Neuronal stem cell (in vitro differentiated cells): ENCODE results near the gene KIAA0753.

Experiments
- DNase-seq: peaks from one replicate; pipeline ENCODE4 v3.0.0-alpha.2; 2013; ENCODE audit warnings: low spot score
- H2AFZ ChIP-seq: one replicate; pipeline ENCODE4 v1.6.1; 2013; ENCODE audit warnings: mild to moderate bottlenecking, low read length, inconsistent platforms
- H2AK5ac ChIP-seq: 2 replicates; pipeline ENCODE4 v1.6.1; 2013; ENCODE audit warnings: low read depth, mild to moderate bottlenecking, inconsistent platforms, low read length, moderate library complexity, mixed read lengths
- H2BK120ac ChIP-seq: 2 replicates; pipeline ENCODE4 v1.6.1; 2013; ENCODE audit warnings: low read depth, mild to moderate bottlenecking, inconsistent platforms, low read length, moderate library complexity, mixed read lengths
- H2BK12ac ChIP-seq: one replicate; pipeline ENCODE4 v1.6.1; 2013; ENCODE audit warnings: low read length, inconsistent platforms
- H2BK15ac ChIP-seq: 2 replicates; pipeline ENCODE4 v1.6.1; 2013; ENCODE audit warnings: mild to moderate bottlenecking, low read length, inconsistent platforms, mixed read lengths
- H2BK5ac ChIP-seq: one replicate; pipeline ENCODE4 v1.6.1; 2013; ENCODE audit warnings: inconsistent platforms, mild to moderate bottlenecking, low read length, moderate library complexity
- H3K14ac ChIP-seq: one replicate; pipeline ENCODE4 v1.6.1; 2013; ENCODE audit warnings: low read length, inconsistent platforms
- H3K18ac ChIP-seq: 2 replicates; pipeline ENCODE4 v1.6.1; 2013; ENCODE audit warnings: low read length, inconsistent platforms
- H3K23ac ChIP-seq: 2 replicates; pipeline ENCODE4 v1.6.1; 2013; ENCODE audit warnings: low read depth, mild to moderate bottlenecking, mixed read lengths, low read length, inconsistent platforms; ENCODE audit not compliant: poor library complexity
- H3K27ac ChIP-seq: replicated peaks from 3 replicates; pipeline ENCODE4 v1.5.1; 2013; ENCODE audit warnings: low read length, inconsistent platforms
- H3K27me3 ChIP-seq, 3 experiments: 2 replicates each; pipeline ENCODE4 v1.6.1; 2013; ENCODE audit warnings: low read length in 3 of 3, mild to moderate bottlenecking in 2 of 3, inconsistent platforms in 1 of 3, low read depth in 1 of 3, mixed read lengths in 1 of 3, moderate library complexity in 1 of 3; ENCODE audit not compliant: control insufficient read depth in 3 of 3, insufficient read depth in 3 of 3
- H3K36me3 ChIP-seq, 2 donors: replicated peaks in 1 of 2; 2 replicates each; pipeline ENCODE4 v1.6.1; 2013; ENCODE audit warnings: low read length in 2 of 2; ENCODE audit not compliant: control insufficient read depth in 2 of 2, insufficient read depth in 2 of 2
- H3K4ac ChIP-seq: 2 replicates; pipeline ENCODE4 v1.6.1; 2013; ENCODE audit warnings: inconsistent platforms, mild to moderate bottlenecking, low read length, moderate library complexity
- H3K4me1 ChIP-seq, 2 donors: 1 replicate in 1 of 2; 2 replicates in 1 of 2; pipeline ENCODE4 v1.6.1; 2013; ENCODE audit warnings: low read length in 2 of 2, low read depth in 1 of 2; ENCODE audit not compliant: control insufficient read depth in 2 of 2, insufficient read depth in 1 of 2
- H3K4me2 ChIP-seq: one replicate; pipeline ENCODE4 v1.6.1; 2013; ENCODE audit warnings: mild to moderate bottlenecking, low read length, inconsistent platforms; ENCODE audit not compliant: insufficient read depth, poor library complexity, severe bottlenecking
- H3K4me3 ChIP-seq, 2 donors: 2 replicates each; pipeline ENCODE4 v1.5.1; 2013; ENCODE audit warnings: low read length in 2 of 2, mild to moderate bottlenecking in 2 of 2, inconsistent platforms in 1 of 2, moderate library complexity in 1 of 2
- H3K79me1 ChIP-seq: one replicate; pipeline ENCODE4 v1.6.1; 2013; ENCODE audit warnings: low read depth, mild to moderate bottlenecking, inconsistent platforms, low read length, moderate library complexity
- H3K9ac ChIP-seq: one replicate; pipeline ENCODE4 v1.6.1; 2013; ENCODE audit warnings: mild to moderate bottlenecking, low read depth, low read length, inconsistent platforms; ENCODE audit not compliant: poor library complexity
- H3K9me3 ChIP-seq, 2 donors: replicated peaks in 1 of 2; 2 replicates each; pipeline versions ENCODE3 to v1.6.1; 2013; ENCODE audit warnings: low read length in 2 of 2, mild to moderate bottlenecking in 2 of 2, inconsistent platforms in 1 of 2, low read depth in 1 of 2, mixed read lengths in 1 of 2, moderate library complexity in 1 of 2; ENCODE audit not compliant: control insufficient read depth in 2 of 2, insufficient read depth in 1 of 2
- H4K8ac ChIP-seq: one replicate; pipeline ENCODE4 v1.6.1; 2013; ENCODE audit warnings: low read depth, mild to moderate bottlenecking, inconsistent platforms, low read length, moderate library complexity
- H4K91ac ChIP-seq: one replicate; pipeline ENCODE4 v1.6.1; 2013; ENCODE audit warnings: low read length, low read depth, mild to moderate bottlenecking, inconsistent platforms; ENCODE audit not compliant: poor library complexity
- WGBS, 2 donors: extraction: QIAGEN DNeasy Blood & Tissue Kit; methylation state at CpG; one replicate each; pipeline ENCODE4 v1.1.7; 2013; ENCODE audit warnings: missing lambda C conversion rate in 2 of 2, mixed read lengths in 1 of 2; ENCODE audit not compliant: insufficient read length in 2 of 2, insufficient replicate concordance in 1 of 2; ENCODE audit errors: extremely low coverage in 2 of 2; 5-methylcytosine and 5-hydroxymethylcytosine counted together

KIAA0753 gene

DNA sequence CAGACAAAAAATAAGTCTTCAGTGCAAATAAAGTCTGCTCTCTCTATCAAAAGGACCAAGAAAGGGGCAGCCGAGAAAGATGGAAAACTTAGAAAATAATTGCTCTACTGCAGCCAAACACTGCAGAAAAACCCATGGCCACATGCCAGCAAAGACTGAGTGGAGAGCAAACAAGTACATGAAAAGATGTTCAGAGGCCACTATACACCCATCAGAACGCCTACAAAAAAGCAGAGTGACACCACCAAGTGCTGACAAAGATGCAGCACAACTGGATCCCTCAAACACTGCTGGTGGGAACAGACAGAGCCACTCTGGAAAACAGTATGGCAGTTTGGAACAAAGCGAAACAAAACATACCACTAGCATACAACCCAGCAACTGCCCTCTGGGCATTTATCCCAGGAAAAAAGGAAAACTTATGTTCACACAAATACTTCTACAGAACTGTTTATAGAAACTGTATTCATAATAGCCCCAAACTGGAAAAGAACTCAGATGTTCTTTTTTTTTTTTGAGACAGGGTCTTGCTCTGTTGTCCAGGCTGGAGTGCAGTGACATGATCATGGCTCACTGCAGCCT is 36.7 kb downstream of the KIAA0753 start:
- no peak overlapping the region for H2AFZ ChIP-seq
- no peak overlapping the region for H4K8ac ChIP-seq
- no peak overlapping the region for H2BK12ac ChIP-seq
- H2BK15ac ChIP-seq, result no peak overlapping the region
- H3K9ac ChIP-seq, result no peak overlapping the region
- H2AK5ac ChIP-seq, result no peak overlapping the region
- no peaks in the 10 kb centered on the region for H3K4me1 ChIP-seq
- no peak overlapping the region for H3K4me3 ChIP-seq
- H3K4ac ChIP-seq, result no peak overlapping the region
- H3K23ac ChIP-seq, result no peak overlapping the region
- H3K4me2 ChIP-seq, result no peak overlapping the region
- no peak overlapping the region for H3K18ac ChIP-seq
- no peak for DNase-seq
- no peak overlapping the region for H2BK5ac ChIP-seq
- no peaks in the 10 kb centered on the region for H3K9me3 ChIP-seq
- H4K91ac ChIP-seq, result no peak overlapping the region
- no peaks in the 10 kb centered on the region for H3K79me1 ChIP-seq
- H3K14ac ChIP-seq, result no peak overlapping the region
- WGBS, 2 donors, result no CpG with 5 or more reads among the region's 3 CpGs
- H3K27ac ChIP-seq, result no peak overlapping the region
- no peaks in the 10 kb centered on the region for H3K27me3 ChIP-seq
- peaks cover 19 to 100% of the 10 kb centered on the region in 2 donors for H3K36me3 ChIP-seq
- H2BK120ac ChIP-seq, result no peak overlapping the region

- Histone ChIP-seq H2BK12ac (no peak overlapping the region), H3K14ac (no peak overlapping the region), H3K4ac (no peak overlapping the region), H4K8ac (no peak overlapping the region), H2AK5ac (no peak overlapping the region), H3K27me3 (no peaks in the 10 kb centered on the region), H4K91ac (no peak overlapping the region), H2BK5ac (no peak overlapping the region), H3K18ac (no peak overlapping the region), H2BK120ac (no peak overlapping the region), H3K79me1 (no peaks in the 10 kb centered on the region), H3K36me3 (peaks cover 16 to 100% of the 10 kb centered on the region in 2 donors), H3K9ac (no peak overlapping the region), H3K4me2 (no peak overlapping the region), H3K23ac (no peak overlapping the region), H2AFZ (no peak overlapping the region), H3K9me3 (no peaks in the 10 kb centered on the region), H3K4me1 (no peaks in the 10 kb centered on the region), H2BK15ac (no peak overlapping the region), H3K27ac (no peak overlapping the region), H3K4me3 (no peak overlapping the region)
- DNase-seq, result no peak
- WGBS, 2 donors, result no CpG with 5 or more reads among the region's 2 CpGs
These were observed 38.4 kb downstream of the KIAA0753 start for GRCh38 chr17:6602141-6602540.

DNA sequence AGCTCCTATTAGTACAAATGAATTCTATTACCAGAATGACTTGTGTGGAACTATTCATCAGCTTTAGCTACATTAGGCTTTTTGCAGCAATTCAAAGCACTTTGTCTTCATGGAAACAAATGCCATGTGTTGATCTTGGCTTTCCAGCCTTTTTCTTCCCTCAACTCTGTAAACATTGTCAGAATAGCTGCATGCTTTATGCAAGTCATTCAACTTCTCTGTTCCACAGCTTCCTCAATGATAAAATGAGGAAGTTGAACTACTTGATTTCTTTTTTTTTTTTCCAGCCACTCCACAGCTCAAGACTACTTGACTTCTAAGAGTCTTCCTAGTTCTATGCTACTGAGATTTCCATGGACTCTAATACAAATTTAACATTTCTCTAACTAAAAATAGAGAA is 41.1 kb downstream of the KIAA0753 start:
- H3K4me1 ChIP-seq, result no peaks in the 10 kb centered on the region
- no peak overlapping the region for H2BK5ac ChIP-seq
- no peak overlapping the region for H3K9ac ChIP-seq
- H3K27ac ChIP-seq, result no peak overlapping the region
- no peak overlapping the region for H2BK12ac ChIP-seq
- no peak overlapping the region for H3K14ac ChIP-seq
- H3K27me3 ChIP-seq, result no peaks in the 10 kb centered on the region
- H3K23ac ChIP-seq, result no peak overlapping the region
- H3K4ac ChIP-seq, result no peak overlapping the region
- H2AFZ ChIP-seq, result no peak overlapping the region
- H2BK15ac ChIP-seq, result no peak overlapping the region
- no peak overlapping the region for H3K18ac ChIP-seq
- peaks cover 11 to 100% of the 10 kb centered on the region in 2 donors for H3K36me3 ChIP-seq
- no peaks in the 10 kb centered on the region for H3K79me1 ChIP-seq
- H4K91ac ChIP-seq, result no peak overlapping the region
- no peaks in the 10 kb centered on the region for H3K9me3 ChIP-seq
- H2BK120ac ChIP-seq, result no peak overlapping the region
- H4K8ac ChIP-seq, result no peak overlapping the region
- no peak overlapping the region for H3K4me3 ChIP-seq
- H3K4me2 ChIP-seq, result no peak overlapping the region
- H2AK5ac ChIP-seq, result no peak overlapping the region
- no peak for DNase-seq

GRCh38 chr17:6597727-6598126 is 42.8 kb downstream of the KIAA0753 start:
- Histone ChIP-seq H2BK120ac (no peak overlapping the region), H4K8ac (no peak overlapping the region), H3K27me3 (no peaks in the 10 kb centered on the region), H2AK5ac (no peak overlapping the region), H2AFZ (no peak overlapping the region), H3K36me3 (peaks cover 11 to 100% of the 10 kb centered on the region in 2 donors), H3K79me1 (no peaks in the 10 kb centered on the region), H3K18ac (no peak overlapping the region), H3K4me3 (no peak overlapping the region), H3K14ac (no peak overlapping the region), H3K27ac (no peak overlapping the region), H2BK12ac (no peak overlapping the region), H2BK15ac (no peak overlapping the region), H3K4ac (no peak overlapping the region), H3K9me3 (no peaks in the 10 kb centered on the region), H2BK5ac (no peak overlapping the region), H4K91ac (no peak overlapping the region), H3K9ac (no peak overlapping the region), H3K4me2 (no peak overlapping the region), H3K23ac (no peak overlapping the region), H3K4me1 (no peaks in the 10 kb centered on the region)
- no peak for DNase-seq
- no CpG with 5 or more reads among the region's 1 CpG for WGBS, 2 donors
